Retina (tissue), 1 donor: ENCODE results near the gene OSBPL6.
A peak's percentile ranks its signal among the peaks of the same experiment; 100 is the strongest.

Source experiments
- DNase-seq: peaks from one replicate; pipeline ENCODE4 v3.0.0-alpha.2; 2016

OSBPL6 gene

GRCh38 chr2:178199334-178199733 is 5.0 kb downstream of the OSBPL6 start:
- no peak for DNase-seq

- no peak for DNase-seq
Measured at GRCh38 chr2:178200331-178200730, 6.0 kb downstream of the OSBPL6 start.

- no peak for DNase-seq
Measured at GRCh38 chr2:178202927-178203326, 8.6 kb downstream of the OSBPL6 start.

GRCh38 chr2:178204977-178205376 is 10.7 kb downstream of the OSBPL6 start:
- DNase-seq, result no peak

- no peak for DNase-seq
Measured at GRCh38 chr2:178205853-178206521, 11.7 kb downstream of the OSBPL6 start.

- DNase-seq, result no peak
Measured at GRCh38 chr2:178208336-178208735, 14.0 kb downstream of the OSBPL6 start.

GRCh38 chr2:178208817-178209216 is 14.5 kb downstream of the OSBPL6 start:
- DNase-seq, result no peak

- no peak for DNase-seq
Measured at GRCh38 chr2:178211460-178211859, 17.1 kb downstream of the OSBPL6 start.

GRCh38 chr2:178211943-178212342 is 17.6 kb downstream of the OSBPL6 start:
- peak; percentile 44 for DNase-seq

- no peak for DNase-seq
Measured at GRCh38 chr2:178213991-178214390, 19.7 kb downstream of the OSBPL6 start.

GRCh38 chr2:178219247-178219646 is 24.9 kb downstream of the OSBPL6 start:
- no peak for DNase-seq

GRCh38 chr2:178220814-178221213 is 26.5 kb downstream of the OSBPL6 start:
- DNase-seq, result no peak

- no peak for DNase-seq
Measured at GRCh38 chr2:178221556-178221955, 27.2 kb downstream of the OSBPL6 start.

GRCh38 chr2:178223806-178224205 is 29.5 kb downstream of the OSBPL6 start:
- no peak for DNase-seq

GRCh38 chr2:178225006-178225805 is 30.9 kb downstream of the OSBPL6 start:
- DNase-seq, result no peak

- DNase-seq, result no peak
Measured at GRCh38 chr2:178227187-178227586, 32.9 kb downstream of the OSBPL6 start.

- no peak for DNase-seq
Measured at GRCh38 chr2:178229927-178230326, 35.6 kb downstream of the OSBPL6 start.

- no peak for DNase-seq
Measured at GRCh38 chr2:178230396-178230795, 36.1 kb downstream of the OSBPL6 start.

- no peak for DNase-seq
Measured at GRCh38 chr2:178233428-178233827, 39.1 kb downstream of the OSBPL6 start.

GRCh38 chr2:178234648-178235047 is 40.3 kb downstream of the OSBPL6 start:
- DNase-seq, result no peak

GRCh38 chr2:178237488-178238153 is 43.3 kb downstream of the OSBPL6 start:
- no peak for DNase-seq

- no peak for DNase-seq
Measured at GRCh38 chr2:178238154-178238521, 43.8 kb downstream of the OSBPL6 start.

GRCh38 chr2:178238750-178239149 is 44.4 kb downstream of the OSBPL6 start:
- no peak for DNase-seq
